T-cell (primary cell): ENCODE results near the gene STYXL1. TPM values are rescaled to one million over a fixed set of nuclear protein-coding genes. Genes with fewer than 3 reads are reported as not detected.
"Not testable (repeated sequence)": the region's sequence is repeated elsewhere in the genome, so short reads cannot be mapped to it uniquely, and the experiment has no call there.

Experiments used
- ATAC-seq, 4 experiments: fragments of 200-7000 bp in 3 of 4; fragments of 150-1000 bp in 1 of 4; cut with Tn5 transposase; replicated peaks in 1 of 4; 1 replicate in 3 of 4; 2 replicates in 1 of 4; pipeline ENCODE4 v1.10.0; 2021; ENCODE audit warnings: moderate library complexity in 3 of 4, mild to moderate bottlenecking in 2 of 4, moderate number of reproducible peaks in 1 of 4
- CTCF ChIA-PET, 2 donors: fragments of 300-600 bp; sonication (Branson Sonifier 250); formaldehyde crosslinking; loops; one replicate each; lab custom pipeline; 2022; ENCODE audit warnings: antibody characterized with exemption in 2 of 2; lab: Charles Lee
- POLR2A ChIA-PET, 2 donors: fragments of 300-600 bp; sonication (Branson Sonifier 250); formaldehyde crosslinking; loops; one replicate each; lab custom pipeline; 2022; ENCODE audit warnings: antibody characterized with exemption in 2 of 2; lab: Charles Lee
- DNase-seq, 35 experiments: peaks; one replicate each; pipeline versions ENCODE4 v3.0.0 to v3.0.0-alpha.2; 2013 to 2023
- H3K27ac ChIP-seq: one replicate; pipeline ENCODE4 v1.5.1; 2013; ENCODE audit warnings: low read length
- H3K27me3 ChIP-seq, 2 experiments: replicated peaks in 1 of 2; 1 replicate in 1 of 2; 2 replicates in 1 of 2; pipeline versions ENCODE4 v1.6.1 to v1.7.0; 2013; ENCODE audit warnings: low read length in 1 of 2, mixed read lengths in 1 of 2; ENCODE audit not compliant: control insufficient read depth in 2 of 2, insufficient read depth in 2 of 2; ENCODE audit errors: extremely low read depth in 1 of 2
- H3K36me3 ChIP-seq, 2 donors: 1 replicate in 1 of 2; 2 replicates in 1 of 2; pipeline versions ENCODE4 v1.6.1 to v1.7.0; 2013; ENCODE audit warnings: low read length in 1 of 2; ENCODE audit not compliant: control insufficient read depth in 2 of 2, insufficient read depth in 1 of 2; ENCODE audit errors: extremely low read depth in 1 of 2
- H3K4me1 ChIP-seq, 2 experiments: 1 replicate in 1 of 2; 2 replicates in 1 of 2; pipeline versions ENCODE4 v1.6.1 to v1.7.0; 2013; ENCODE audit warnings: low read length in 2 of 2, mixed read lengths in 1 of 2; ENCODE audit not compliant: insufficient read depth in 2 of 2, control insufficient read depth in 1 of 2; ENCODE audit errors: extremely low read depth in 1 of 2
- H3K4me3 ChIP-seq, 2 donors: 1 replicate in 1 of 2; 2 replicates in 1 of 2; pipeline versions ENCODE4 v1.5.1 to v1.7.0; 2013; ENCODE audit warnings: mild to moderate bottlenecking in 2 of 2, low read length in 1 of 2, moderate library complexity in 1 of 2; ENCODE audit not compliant: control insufficient read depth in 1 of 2; ENCODE audit errors: extremely low read depth in 1 of 2
- H3K9me3 ChIP-seq: 2 replicates; pipeline ENCODE4 v1.7.0; 2013
- H3K27ac Mint-ChIP-seq, 2 donors: one replicate each; pipeline ENCODE4 v1.8.0; 2020 to 2021; ENCODE audit warnings: mild to moderate bottlenecking in 2 of 2, mixed read lengths in 2 of 2
- H3K27me3 Mint-ChIP-seq, 2 donors: one replicate each; pipeline ENCODE4 v1.8.0; 2021 to 2022; ENCODE audit warnings: mixed read lengths in 2 of 2
- H3K36me3 Mint-ChIP-seq: one replicate; pipeline ENCODE4 v1.8.0; 2021; ENCODE audit warnings: mixed read lengths
- H3K4me1 Mint-ChIP-seq, 3 donors: one replicate each; pipeline ENCODE4 v1.8.0; 2020 to 2022; ENCODE audit warnings: mixed read lengths in 3 of 3, mild to moderate bottlenecking in 1 of 3
- H3K4me3 Mint-ChIP-seq, 3 donors: one replicate each; pipeline ENCODE4 v1.8.0; 2020 to 2022; ENCODE audit warnings: mild to moderate bottlenecking in 3 of 3, mixed read lengths in 3 of 3, moderate library complexity in 3 of 3
- H3K9me3 Mint-ChIP-seq, 3 donors: one replicate each; pipeline ENCODE4 v1.8.0; 2020 to 2022; ENCODE audit warnings: mixed read lengths in 3 of 3
- WGBS: methylation state at CpG from one replicate; pipeline ENCODE4 v1.1.5; 2013; ENCODE audit warnings: missing lambda C conversion rate; ENCODE audit not compliant: insufficient coverage; 5-methylcytosine and 5-hydroxymethylcytosine counted together
- total RNA-seq, 35 experiments: library from RNA in 6 of 35; stranded (reverse) in 6 of 35; fragments of 120-200 nt in 1 of 35; gene quantifications; one replicate each; pipeline versions ENCODE4 v1.2.1 to v1.2.4 and lab custom pipeline; 2013 to 2026

STYXL1 gene
- total RNA-seq, 5 donors from 2014 or later (not counting 1 experiment from before 2014, with no cell fraction given) = 12.9 to 21.9 (median 18.9) TPM

DNA sequence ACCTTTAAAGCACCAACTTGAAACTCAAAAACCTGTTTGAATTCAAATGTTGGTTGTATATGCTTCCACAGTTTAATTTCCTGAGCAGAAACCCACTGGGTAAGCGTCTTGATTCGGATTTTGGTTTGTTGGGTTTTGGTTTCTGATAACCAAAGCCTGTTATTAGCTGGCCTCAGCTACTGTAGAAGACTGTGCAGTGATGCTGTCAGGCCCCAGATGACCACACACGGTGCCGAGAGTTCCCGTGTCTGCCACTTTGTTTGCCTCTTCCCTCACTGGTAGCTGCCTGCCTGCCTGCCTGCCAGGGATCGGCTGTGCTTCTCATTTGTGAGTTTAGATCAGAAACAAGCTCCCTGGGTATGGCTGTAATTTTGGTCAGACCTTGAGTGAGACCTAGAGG, 5.7 kb upstream of the STYXL1 start:
- H3K9me3 Mint-ChIP-seq = no peaks in the 10 kb centered on the region
- ChIA-PET CTCF (no interaction called here), POLR2A (no interaction called here)
- no peak overlapping the region for H3K27ac Mint-ChIP-seq
- ATAC-seq (no peak), DNase-seq (no peak)
- H3K4me3 ChIP-seq = no peak overlapping the region
- H3K36me3 ChIP-seq = peaks cover 14 to 50% of the 10 kb centered on the region in 2 donors
- no peaks in the 10 kb centered on the region for H3K27me3 ChIP-seq
- H3K36me3 Mint-ChIP-seq = peaks cover 31% of the 10 kb centered on the region
- no peak overlapping the region for H3K27ac ChIP-seq
- H3K4me1 Mint-ChIP-seq = peaks cover 32 to 41% (median 39%) of the 10 kb centered on the region in 3 donors
- peaks cover 0 to 36% of the 10 kb centered on the region in 2 experiments for H3K4me1 ChIP-seq
- H3K9me3 ChIP-seq = no peaks in the 10 kb centered on the region
- 57% methylated on average over 5 of the region's 6 CpGs for WGBS
- no peak overlapping the region for H3K4me3 Mint-ChIP-seq
- H3K27me3 Mint-ChIP-seq = no peaks in the 10 kb centered on the region

DNA sequence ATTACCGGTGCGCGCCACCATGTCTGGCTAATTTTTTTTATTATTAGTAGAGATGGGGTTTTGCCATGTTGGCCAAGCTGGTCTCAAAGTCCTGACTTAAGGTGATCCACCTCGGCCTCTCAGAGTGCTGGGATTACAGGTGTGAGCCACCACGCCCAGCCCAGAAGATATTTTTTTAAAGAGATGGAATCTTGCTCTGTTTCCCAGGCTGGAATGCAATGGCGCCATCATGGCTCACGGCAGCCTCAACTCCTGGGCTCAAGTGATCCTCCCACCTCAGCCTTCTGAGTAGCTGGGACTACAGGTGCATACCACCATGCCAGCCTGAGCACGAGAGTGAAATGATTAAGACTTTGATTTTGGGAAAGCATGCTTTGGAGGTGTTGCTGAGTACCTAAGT, 4.9 kb upstream of the STYXL1 start:
- H3K27ac ChIP-seq, H3K27me3 Mint-ChIP-seq, H3K4me3 Mint-ChIP-seq, H3K27me3 ChIP-seq, POLR2A ChIA-PET, H3K9me3 ChIP-seq, H3K4me3 ChIP-seq, DNase-seq, H3K9me3 Mint-ChIP-seq, H3K27ac Mint-ChIP-seq, ATAC-seq: not testable (repeated sequence)
- Histone ChIP-seq H3K36me3 (peaks cover 12 to 42% of the 10 kb centered on the region in 2 donors), H3K4me1 (peaks cover 0 to 38% of the 10 kb centered on the region in 2 experiments)
- 100% methylated on average over 3 of the region's 8 CpGs for WGBS
- Mint-ChIP-seq H3K4me1 (peaks cover 33 to 44% (median 43%) of the 10 kb centered on the region in 3 donors), H3K36me3 (peaks cover 23% of the 10 kb centered on the region)
- CTCF ChIA-PET = interaction anchor here in 1 of 2 donors (0.7 kb wide), 1 partner anchor 1623 kb away, joined by 5 read pairs; no protein-coding TSS in a partner anchor

DNA sequence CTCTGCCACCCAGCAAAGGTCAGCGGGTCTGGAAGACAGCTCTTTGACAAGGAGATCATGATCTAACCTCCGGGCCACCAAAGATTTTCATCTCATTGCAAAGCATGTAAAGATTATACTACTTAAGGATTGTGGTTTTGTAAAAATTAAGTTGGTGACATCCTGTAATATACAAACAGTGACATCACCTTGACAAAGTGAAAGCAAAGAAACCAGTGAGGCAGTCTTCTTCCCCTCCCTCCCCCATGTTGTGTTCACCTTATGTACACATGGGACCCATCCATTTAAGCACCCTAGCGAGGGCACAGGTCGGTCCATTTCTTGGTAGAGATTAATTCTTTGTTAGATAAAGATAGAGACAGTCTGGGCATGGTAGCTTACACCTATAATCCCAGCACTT, 4.0 kb upstream of the STYXL1 start:
- WGBS = 60% methylated on average over 1 of the region's 4 CpGs
- no peak for ATAC-seq
- ChIA-PET CTCF (interaction anchor here in 1 of 2 donors (0.6 to 0.7 kb wide), 2 partner anchors 31 to 261 kb away, joined by 4 to 9 read pairs; no protein-coding TSS in a partner anchor), POLR2A (interaction anchor here in 1 of 2 donors (0.7 kb wide), 1 partner anchor 409 kb away, joined by 3 read pairs; no protein-coding TSS in a partner anchor)
- Histone ChIP-seq H3K4me3 (no peak overlapping the region), H3K27me3 (no peaks in the 10 kb centered on the region), H3K4me1 (peaks cover 3 to 44% of the 10 kb centered on the region in 2 experiments), H3K27ac (no peak overlapping the region), H3K9me3 (no peaks in the 10 kb centered on the region), H3K36me3 (peaks cover 8 to 33% of the 10 kb centered on the region in 2 donors)
- Mint-ChIP-seq H3K27ac (peak overlapping the region; percentile 67 to 84), H3K9me3 (no peaks in the 10 kb centered on the region), H3K27me3 (no peaks in the 10 kb centered on the region), H3K36me3 (peaks cover 21% of the 10 kb centered on the region), H3K4me1 (peaks cover 33 to 45% (median 45%) of the 10 kb centered on the region in 3 donors), H3K4me3 (no peak overlapping the region)
- peak in 2 of 35 experiments; percentile 7 to 46 for DNase-seq

DNA sequence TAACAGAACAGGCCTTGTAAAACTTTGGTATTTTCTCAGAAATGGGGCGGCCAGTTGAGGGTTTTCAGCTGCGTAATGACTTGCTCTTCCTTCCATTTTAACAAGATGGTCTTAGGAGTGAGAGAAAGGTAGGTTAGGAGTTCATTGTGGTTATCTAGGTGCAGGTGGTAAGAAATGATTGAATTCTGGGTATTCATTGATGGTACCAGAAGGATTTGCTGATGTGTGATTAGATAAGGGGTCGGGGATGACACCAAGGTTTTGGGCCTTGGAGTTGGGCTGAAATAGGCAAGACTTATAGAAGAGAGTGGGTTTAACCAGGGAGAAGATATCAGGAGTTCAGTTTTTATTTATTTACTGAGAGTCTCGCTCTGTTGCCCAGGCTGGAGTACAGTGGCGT, 2.7 kb upstream of the STYXL1 start:
- H3K4me1 Mint-ChIP-seq = peaks cover 33 to 51% (median 50%) of the 10 kb centered on the region in 3 donors
- no peak for ATAC-seq
- no peaks in the 10 kb centered on the region for H3K9me3 Mint-ChIP-seq
- H3K27me3 ChIP-seq = no peaks in the 10 kb centered on the region
- H3K36me3 Mint-ChIP-seq = peaks cover 21% of the 10 kb centered on the region
- no peak for DNase-seq
- H3K27ac ChIP-seq = no peak overlapping the region
- H3K27me3 Mint-ChIP-seq = no peaks in the 10 kb centered on the region
- POLR2A ChIA-PET = no interaction called here
- WGBS = 86% methylated on average over 2 of the region's 5 CpGs
- H3K4me3 Mint-ChIP-seq = peak overlapping the region in 1 of 3 donors; percentile 31
- CTCF ChIA-PET = no interaction called here
- peaks cover 8 to 27% of the 10 kb centered on the region in 2 donors for H3K36me3 ChIP-seq
- no peaks in the 10 kb centered on the region for H3K9me3 ChIP-seq
- H3K4me1 ChIP-seq = peaks cover 5 to 54% of the 10 kb centered on the region in 2 experiments
- peak overlapping the region in 1 of 2 donors; percentile 9 for H3K27ac Mint-ChIP-seq
- no peak overlapping the region for H3K4me3 ChIP-seq

DNA sequence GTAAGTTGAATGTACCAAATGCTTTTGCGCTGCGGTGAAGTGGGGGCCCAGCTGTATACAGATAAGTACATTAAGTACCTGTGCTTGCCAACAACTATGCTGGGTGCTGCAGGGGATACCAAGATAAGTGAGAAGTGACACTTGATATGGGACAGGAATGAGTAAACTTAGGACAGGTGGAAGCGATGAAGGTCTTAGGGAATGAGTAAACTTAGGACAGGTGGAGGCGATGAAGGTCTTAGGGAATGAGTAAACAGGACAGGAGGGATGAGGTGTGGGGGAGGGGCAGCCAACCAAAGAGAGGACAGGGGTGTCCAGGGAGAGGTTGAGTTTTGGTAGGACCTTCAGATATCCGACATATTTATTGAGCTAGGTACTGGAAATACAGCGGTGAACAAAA, 1.5 kb upstream of the STYXL1 start:
- H3K4me1 Mint-ChIP-seq = peaks cover 42 to 62% (median 60%) of the 10 kb centered on the region in 3 donors
- Histone ChIP-seq H3K9me3 (no peaks in the 10 kb centered on the region), H3K27me3 (no peaks in the 10 kb centered on the region), H3K4me1 (peaks cover 5 to 55% of the 10 kb centered on the region in 2 experiments), H3K36me3 (peaks cover 8 to 15% of the 10 kb centered on the region in 2 donors), H3K4me3 (peak overlapping the region in 1 of 2 donors; percentile 15), H3K27ac (no peak overlapping the region)
- ChIA-PET POLR2A (no interaction called here), CTCF (interaction anchor here in 1 of 2 donors (0.6 kb wide), 1 partner anchor 18 kb away, joined by 7 read pairs; no protein-coding TSS in a partner anchor)
- no peaks in the 10 kb centered on the region for H3K27me3 Mint-ChIP-seq
- H3K4me3 Mint-ChIP-seq = peak overlapping the region; percentile 18 to 99 (median 94)
- H3K36me3 Mint-ChIP-seq = peaks cover 21% of the 10 kb centered on the region
- peak overlapping the region in 1 of 2 donors; percentile 19 for H3K27ac Mint-ChIP-seq
- ATAC-seq (no peak), DNase-seq (peak in 1 of 35 experiments; percentile 11)
- WGBS = 58% methylated on average over 2 of the region's 6 CpGs
- no peaks in the 10 kb centered on the region for H3K9me3 Mint-ChIP-seq

DNA sequence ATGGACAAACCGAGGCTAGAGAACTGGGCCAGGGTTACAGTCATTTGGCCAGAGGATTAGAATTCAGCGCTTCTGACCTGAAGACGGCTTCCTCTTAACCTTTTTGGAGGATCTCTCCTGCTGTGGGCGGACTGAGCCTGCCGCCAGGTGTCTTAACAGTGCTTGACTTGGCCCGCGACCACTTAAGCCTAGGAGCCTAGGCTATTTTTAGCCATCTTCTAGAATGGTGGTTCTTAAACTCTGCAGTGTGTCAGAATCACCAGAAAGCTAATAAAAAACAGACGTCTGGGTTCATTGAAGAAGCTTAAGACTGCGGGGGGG, 828 bp upstream of the STYXL1 start:
- Histone ChIP-seq H3K27ac (peak overlapping the region; percentile 75), H3K9me3 (no peaks in the 10 kb centered on the region), H3K4me3 (peak overlapping the region; percentile 74 to 96), H3K36me3 (peaks cover 6 to 8% of the 10 kb centered on the region in 2 donors), H3K27me3 (no peaks in the 10 kb centered on the region), H3K4me1 (peaks cover 5 to 57% of the 10 kb centered on the region in 2 experiments)
- WGBS = 6% methylated on average over 8 of the region's 9 CpGs
- peak overlapping the region; percentile 95 to 97 for H3K27ac Mint-ChIP-seq
- ChIA-PET CTCF (interaction anchor here in 1 of 2 donors (0.6 kb wide), 2 partner anchors 265 to 1434 kb away, joined by 4 to 5 read pairs; no protein-coding TSS in a partner anchor), POLR2A (interaction anchor here in 1 of 2 donors (0.7 kb wide), 2 partner anchors 254 to 624 kb away, joined by 3 to 7 read pairs; partner anchors contain the start of gene HSPB1)
- DNase-seq = peak in 7 of 35 experiments; percentile 3 to 24 (median 15)
- H3K9me3 Mint-ChIP-seq = no peaks in the 10 kb centered on the region
- H3K4me3 Mint-ChIP-seq = peak overlapping the region; percentile 94 to 99 (median 99)
- ATAC-seq = peak; percentile 7 to 14 (median 13)
- peaks cover 42 to 61% (median 60%) of the 10 kb centered on the region in 3 donors for H3K4me1 Mint-ChIP-seq
- H3K27me3 Mint-ChIP-seq = no peaks in the 10 kb centered on the region
- H3K36me3 Mint-ChIP-seq = peaks cover 21% of the 10 kb centered on the region
